Breast epithelium (tissue), 3 donors: ENCODE measurements around the gene NOL9.

ENCODE experiments used
- POLR2A ChIP-seq: fragments of 450-650 bp; IDR thresholded peaks from one replicate; pipeline ENCODE4 v1.6.1; 2016; ENCODE audit warnings: antibody characterized with exemption, mild to moderate bottlenecking, moderate library complexity
- TF ChIP-seq, protein P1 (sequence below), 3 donors: fragments of 450-650 bp; IDR thresholded peaks; one replicate each; pipeline ENCODE4 v1.5.1; 2016 to 2017; ENCODE audit warnings: antibody characterized with exemption in 3 of 3, mild to moderate bottlenecking in 3 of 3, moderate library complexity in 3 of 3

DNA sequence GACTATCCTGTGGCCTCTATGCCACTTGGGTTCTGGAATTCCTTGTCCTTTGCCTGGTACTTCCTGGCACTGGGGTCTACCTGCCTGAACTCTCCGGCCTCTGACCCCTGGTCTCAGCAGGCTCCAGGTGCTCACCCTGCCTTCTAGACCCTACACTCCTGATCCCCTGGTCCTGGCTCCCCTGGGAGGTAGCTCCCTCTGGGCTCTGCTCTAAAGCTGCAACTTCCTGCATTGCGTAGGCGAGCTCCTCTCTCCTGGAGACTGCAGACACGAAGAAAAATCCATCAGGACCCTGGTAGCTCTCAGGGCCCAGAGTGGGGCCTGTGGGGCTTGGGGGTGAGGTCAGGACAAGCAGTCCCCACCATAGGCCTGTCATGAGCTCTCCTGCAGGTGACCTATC lies 55.0 kb downstream of the NOL9 start:
- TF ChIP-seq, protein P1, sequence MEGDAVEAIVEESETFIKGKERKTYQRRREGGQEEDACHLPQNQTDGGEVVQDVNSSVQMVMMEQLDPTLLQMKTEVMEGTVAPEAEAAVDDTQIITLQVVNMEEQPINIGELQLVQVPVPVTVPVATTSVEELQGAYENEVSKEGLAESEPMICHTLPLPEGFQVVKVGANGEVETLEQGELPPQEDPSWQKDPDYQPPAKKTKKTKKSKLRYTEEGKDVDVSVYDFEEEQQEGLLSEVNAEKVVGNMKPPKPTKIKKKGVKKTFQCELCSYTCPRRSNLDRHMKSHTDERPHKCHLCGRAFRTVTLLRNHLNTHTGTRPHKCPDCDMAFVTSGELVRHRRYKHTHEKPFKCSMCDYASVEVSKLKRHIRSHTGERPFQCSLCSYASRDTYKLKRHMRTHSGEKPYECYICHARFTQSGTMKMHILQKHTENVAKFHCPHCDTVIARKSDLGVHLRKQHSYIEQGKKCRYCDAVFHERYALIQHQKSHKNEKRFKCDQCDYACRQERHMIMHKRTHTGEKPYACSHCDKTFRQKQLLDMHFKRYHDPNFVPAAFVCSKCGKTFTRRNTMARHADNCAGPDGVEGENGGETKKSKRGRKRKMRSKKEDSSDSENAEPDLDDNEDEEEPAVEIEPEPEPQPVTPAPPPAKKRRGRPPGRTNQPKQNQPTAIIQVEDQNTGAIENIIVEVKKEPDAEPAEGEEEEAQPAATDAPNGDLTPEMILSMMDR (IDR thresholded peaks at IDR 0.05), result no peak
- TF ChIP-seq POLR2A, result no peak
